NCI-H2196 (cell line): ENCODE measurements around the gene PROS1.

Experiments
- DNase-seq: peaks from one replicate; lab custom pipeline; 2025; ENCODE audit not compliant: unreplicated experiment; lab: John Stamatoyannopoulos, UW

PROS1 gene

DNA sequence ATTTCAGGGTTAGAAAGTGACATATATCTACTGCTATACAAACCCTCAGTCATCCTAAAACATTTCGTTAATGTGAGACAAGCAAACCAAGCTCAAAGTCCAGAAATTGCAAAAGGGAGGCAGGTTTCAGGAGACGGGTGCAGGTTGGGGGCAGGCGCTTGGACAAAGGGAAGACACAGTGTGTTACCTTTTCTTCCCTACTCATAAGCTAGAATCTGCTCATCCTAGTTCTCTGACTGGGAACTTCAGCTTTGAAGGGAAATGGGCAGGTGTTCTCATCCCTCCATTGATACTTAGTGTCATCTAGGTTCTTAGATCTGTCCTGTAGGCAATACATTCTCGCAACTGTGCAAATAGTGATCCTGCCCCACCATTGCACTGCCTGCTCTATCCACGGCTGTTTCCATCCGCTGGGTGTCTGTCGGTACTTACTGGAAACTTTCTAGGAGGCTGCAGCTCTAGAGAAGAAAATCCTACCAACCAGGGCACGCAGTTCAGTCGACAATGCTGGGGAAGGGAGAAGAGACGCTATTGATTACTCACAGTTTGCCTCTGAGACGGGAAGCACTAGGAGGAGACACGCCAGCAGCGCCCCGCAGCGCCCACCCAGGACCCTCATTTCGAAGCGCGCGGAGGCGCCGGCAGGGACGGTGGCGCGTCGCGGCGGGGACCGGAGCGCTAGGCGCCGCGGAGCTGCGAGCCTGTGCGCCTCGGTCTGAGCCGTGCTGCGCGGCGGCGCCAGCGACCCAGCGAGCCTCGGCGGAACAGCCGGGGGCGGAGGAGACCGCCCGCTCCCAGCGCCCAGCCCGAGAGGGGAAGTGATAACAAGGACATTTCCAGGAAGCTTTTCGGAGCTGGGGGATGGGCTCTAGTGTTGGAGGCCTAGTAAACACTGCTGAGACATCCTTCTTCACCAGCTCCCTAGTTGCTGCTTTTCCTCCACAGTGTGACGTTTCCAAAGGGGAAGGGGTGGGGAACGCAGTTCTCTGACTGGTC, at the start of gene PROS1:
TSS of gene PROS1 (minus strand) at position 766 of the 996 bp plus-strand sequence. CDS start at position 619, 147 bp downstream.
- peak; percentile 61 for DNase-seq

DNA sequence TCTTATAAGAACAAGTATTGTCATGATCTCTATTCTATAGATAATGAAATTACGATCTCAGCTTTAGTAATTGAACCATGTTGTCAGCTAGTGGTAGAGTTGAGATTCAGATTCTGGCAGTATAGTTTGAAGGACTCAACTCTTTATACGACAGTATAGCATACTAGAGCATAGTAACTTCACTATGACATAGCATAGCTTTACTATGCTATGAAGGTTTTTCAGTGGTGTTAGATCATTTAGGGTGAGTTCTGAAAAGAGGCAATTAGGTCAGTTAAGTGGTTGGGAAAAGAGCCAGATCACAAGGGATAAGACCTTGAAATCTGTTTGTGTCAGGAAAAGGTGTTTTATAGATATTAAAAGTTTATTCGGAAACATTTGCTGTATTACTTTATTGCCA, 46.6 kb upstream of the PROS1 start:
- DNase-seq: no peak

DNA sequence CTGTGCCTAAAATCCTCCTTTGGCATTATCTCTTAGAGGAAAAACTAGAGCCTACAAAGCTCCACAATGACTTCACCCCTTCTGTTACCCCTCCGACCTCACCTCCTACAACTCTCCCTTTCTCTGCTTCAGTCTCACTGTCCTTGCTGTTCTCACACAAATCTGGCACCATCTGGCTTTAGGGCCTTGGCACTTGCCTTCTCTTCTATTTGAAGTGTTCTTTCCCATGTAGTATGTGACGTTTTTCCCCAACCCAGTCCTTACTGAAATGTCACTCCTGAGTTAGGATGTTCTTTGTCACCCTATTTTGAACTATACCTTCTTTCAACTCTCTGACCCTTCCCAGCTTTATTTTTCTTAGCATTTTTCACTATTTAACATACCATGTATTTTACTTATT, 46.0 kb upstream of the PROS1 start:
- DNase-seq: no peak

DNA sequence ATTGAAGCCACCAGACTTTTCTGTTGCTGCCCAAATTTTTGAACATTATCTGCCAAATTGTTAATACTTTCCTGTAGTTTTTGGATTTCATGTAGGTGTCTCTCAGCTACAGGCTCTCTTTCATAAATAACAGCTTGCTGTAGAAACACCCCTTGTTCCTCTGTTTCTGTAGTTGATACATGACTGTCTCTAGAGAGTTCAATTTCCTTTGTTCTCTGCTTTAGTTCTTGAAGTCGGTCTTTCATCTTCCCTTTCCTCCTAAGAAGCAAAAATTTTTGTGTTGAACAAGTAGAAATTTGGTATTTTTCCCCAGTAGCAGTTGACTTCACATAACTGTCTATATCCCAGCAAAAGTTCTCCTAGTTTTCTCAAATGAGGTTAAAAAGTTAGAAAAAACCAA, 41.3 kb upstream of the PROS1 start:
- DNase-seq: no peak

DNA sequence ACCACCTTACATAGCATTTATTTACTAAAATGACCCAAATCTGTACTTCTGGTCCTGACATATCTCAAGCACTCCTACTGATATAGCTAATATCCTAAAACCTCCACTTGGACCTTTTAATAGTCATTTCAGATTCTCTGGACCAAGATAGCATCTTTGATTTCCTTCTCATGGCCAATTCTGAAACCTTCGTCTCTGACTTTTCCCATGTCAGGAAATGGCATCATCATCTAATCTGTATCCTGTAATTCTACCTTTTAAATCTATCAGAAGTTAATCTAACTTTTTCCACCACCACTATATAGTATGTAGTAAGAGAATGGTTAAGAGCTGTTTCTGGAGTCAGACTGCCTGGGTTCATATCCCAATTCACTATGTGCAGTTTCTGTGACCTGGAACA, 38.5 kb upstream of the PROS1 start:
- DNase-seq: no peak

DNA sequence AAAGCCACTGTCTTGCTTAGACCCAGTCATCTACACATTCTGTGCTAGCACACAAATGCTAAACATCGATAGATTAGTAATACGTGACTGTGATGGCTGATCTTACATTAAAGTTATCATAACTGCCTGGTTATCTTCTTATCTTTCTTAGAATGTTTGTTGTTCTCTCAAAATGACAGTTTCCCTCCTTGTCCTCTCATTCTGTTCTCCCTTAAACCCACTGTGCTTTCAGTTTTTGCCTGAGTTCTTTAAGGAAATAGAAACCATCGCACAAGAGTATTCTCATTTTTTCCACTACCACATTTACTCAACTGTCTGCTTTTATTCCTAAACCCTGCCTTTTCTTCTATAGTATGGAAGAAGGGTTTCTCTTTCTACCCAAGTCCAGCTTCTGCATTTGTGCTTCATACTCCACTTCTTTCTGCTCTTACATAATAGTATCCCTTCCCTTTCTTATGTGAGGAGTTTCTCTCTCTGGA, 37.6 kb upstream of the PROS1 start:
- no peak for DNase-seq

DNA sequence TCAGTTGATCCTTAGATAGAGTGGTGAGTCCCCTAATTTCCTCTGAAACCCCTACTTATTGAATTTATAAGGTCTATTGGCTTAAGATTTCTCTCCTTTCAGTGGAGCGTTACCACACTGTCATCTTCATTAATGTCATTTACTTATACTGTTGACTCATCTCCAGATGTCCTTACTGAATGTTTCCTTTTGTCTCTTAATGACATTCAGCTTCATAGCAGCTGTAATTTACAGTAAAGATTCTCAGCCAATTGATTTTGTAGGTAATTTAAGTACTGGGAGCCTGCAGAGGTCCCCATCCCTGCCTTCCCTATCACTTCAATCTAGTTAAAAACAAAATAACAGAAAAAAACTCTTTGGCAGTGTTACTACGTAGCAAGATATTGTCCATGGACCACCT, 35.9 kb upstream of the PROS1 start:
- no peak for DNase-seq

DNA sequence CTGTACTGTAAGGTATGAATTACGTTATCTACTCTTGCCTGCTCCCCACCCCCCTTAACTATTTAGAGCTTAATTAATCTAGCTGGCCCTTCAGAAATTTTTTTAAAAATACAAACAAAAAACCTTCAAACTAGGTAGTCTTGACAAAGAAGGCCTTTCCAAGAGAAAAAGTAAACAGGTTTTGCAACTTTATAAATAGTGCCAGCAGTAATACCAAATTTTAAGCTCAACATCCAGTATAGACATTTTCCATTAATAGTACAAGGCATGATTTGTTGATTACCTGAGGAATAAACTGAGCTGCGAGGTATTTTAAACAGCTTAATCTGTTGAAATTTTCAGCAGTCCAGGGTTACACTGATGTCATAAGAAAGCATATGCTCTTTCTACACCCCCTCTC, 34.6 kb upstream of the PROS1 start:
- DNase-seq: no peak

DNA sequence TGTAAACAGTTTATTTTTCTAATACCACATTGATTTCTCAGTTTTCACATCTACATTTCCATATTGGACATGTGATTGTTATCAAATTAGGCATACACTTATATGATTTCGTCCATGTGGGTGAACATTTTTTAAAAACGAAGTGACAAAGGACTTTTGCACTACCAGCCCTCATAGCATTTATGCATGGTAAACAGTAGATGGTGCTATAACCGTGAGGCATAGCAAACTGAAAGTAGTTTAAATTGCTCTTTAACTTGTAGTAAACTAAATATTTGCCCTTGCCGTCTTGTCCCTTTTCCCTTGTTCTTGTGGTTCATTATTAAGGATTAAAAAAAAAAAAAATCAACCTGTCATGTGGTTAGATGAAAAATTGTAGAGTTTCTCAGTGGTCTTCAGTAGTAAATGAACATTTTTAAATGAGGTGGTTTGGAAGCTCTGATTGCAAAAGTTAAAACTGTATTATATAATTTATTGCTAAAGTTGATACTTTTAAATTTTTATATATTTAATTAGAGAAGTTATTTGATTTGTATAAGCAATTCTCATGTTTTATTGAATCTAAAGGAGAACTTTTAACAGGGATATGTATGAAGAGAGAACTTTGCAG, 30.7 kb upstream of the PROS1 start:
- DNase-seq: peak; percentile 71

DNA sequence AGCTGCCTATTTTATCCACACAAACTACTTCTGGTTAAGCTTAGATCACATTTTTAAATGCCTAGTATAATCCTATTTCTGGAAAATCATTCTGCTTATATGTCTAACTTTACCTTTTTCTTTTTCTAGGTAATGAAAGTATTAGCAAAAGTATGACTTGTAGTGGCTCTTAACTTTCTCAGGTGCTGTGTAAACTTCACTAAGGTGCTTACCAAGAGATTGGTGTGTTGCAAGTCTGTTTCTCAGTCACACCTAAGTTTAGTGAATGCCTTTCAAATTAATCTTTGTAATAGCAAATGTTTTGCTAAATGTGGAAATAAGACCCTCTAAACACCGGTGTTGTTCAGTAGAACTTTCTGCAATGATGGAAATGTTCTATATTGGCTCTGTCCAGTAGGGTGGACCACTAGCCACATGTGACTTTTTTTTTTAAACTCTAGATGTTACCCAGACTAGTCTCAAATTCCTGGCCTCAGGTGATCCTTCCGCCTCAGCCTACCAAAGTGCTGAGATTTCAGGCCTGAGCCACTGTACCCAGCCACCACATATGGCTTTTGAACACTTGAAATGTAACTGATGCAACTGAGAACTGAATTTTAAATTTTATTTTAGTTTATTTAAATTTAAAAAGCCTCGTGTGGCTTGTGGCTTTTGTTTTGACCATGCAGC, 28.3 kb upstream of the PROS1 start:
- no peak for DNase-seq

DNA sequence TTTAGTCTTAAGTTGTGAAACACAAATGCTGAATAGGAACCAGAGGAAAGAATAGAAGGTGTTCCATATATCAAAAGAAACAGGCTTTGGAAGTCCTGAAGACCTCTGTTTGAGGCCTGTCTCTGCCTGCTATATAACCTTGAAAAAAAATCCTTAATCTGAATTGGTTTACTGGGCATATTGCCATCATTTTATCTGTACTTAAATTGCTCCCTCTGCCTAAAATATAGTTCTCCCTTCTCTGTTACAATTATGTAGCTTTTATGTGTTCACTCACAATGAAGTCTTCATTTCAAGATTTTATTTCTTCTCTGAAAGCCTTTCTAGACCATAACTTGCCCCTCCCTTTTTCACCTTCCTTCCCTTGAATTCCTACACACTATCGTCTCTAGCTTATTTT, 27.5 kb upstream of the PROS1 start:
- no peak for DNase-seq

DNA sequence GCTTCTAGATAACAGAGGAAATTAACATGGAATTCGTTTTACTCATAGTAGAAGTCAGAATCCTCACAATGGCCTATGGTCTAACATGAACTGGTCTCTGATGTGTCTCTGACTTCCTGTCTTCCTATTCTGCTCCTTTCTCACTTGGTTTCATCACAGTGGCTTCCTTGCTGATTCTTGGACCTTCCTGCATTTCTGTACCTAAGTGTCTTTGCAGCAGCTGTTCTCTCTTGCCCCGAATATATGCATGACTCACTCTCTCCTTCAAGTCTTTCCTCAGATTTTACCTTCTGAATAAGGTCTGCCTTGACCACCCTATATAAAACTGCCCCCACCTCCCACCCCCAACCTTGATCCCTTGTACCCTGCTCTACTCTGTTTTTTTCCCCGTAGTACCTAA, 20.4 kb upstream of the PROS1 start:
- DNase-seq: no peak

DNA sequence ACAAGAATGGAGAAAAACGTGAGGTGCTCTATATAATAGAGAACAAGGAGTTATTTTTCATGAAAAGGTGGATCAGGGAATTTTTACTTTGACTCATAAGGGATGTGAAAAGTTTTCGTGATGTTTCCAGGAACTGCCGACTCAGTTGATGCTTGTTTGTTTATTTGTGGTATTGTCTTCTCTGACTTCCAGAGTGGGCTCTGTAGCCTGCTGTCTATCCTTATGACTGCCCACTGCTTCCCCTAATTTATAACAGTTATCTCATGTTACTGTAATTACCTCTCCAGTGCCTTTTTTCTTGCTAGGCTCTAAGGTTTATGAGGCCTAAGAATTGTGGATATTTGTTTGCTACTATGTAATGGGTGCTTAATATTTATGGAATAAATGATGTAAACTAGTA, 18.5 kb upstream of the PROS1 start:
- DNase-seq: no peak

DNA sequence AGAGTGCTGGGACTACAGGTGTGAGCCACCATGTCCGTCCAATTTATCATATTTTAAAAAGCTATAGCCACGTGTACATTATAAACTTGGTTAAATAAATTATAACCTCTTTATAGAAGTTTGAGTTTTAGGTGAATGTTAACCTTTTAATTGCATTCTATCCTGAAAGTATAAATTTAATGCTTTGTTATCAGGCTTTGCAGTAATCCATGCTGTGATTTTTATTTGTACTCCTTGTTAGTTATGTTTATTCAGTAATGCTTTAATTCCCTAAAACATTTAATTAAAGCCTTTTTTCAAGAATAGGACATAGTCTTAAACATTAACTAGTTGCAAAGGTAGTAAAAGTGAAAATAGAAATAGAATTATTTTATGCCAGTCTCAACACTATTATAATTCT, 17.9 kb upstream of the PROS1 start:
- DNase-seq: no peak

DNA sequence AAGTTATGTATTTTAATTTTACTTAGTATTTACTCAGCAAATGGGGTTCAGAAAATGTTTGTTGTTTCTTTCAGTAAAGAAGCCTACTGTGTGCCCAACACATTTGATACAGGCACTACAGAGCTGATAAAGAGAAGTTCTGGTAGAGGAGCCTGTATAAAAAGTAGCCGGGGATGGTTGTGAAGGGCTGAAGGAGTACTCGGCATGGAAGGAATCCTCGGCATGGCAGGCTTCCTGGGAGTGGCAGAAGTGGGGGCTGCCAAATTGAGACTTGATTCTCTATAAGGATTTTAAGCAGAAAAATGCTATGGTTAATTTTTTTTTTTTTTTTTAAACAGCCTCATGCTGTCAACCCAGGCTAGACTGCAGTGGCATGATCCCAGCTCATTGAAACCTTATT, 15.5 kb upstream of the PROS1 start:
- DNase-seq: no peak

DNA sequence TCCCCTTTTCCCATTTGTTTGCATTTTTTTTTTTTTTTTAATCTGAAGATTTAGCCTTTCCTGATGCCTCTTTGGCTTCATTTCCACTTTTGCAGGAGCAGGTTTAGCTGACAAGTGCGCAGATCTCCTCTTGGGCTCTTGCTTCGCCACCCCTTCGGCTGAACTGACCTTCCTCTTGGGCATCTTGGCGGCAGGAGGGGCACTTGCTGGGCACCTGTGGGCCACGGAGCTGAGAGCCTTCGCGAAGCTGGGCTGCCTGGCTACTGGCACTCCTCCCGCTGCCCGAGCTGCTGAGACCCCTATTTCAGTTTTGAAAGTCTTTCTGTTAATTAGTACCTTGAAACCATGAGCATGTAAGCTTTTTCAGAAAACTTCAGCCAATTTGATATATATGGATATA, 15.1 kb upstream of the PROS1 start:
- DNase-seq: no peak

DNA sequence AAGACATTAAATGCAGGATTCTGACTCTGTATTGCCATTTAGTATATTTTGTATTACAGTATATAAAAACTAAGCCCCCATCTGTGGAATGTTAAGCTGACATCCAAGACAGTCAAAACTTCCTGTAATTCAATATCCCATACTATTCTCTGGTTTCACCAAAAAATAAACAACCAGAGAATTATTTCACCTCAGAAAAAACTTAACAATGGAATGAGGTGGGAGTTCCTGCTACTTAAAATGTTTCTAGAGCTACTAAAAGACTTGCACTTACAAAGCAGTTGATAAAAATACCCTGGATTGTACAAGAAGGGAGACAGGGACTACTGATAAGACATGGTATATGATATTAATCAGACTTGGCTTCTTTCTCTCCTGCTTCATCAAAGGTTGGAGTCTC, 14.6 kb upstream of the PROS1 start:
- DNase-seq: no peak

DNA sequence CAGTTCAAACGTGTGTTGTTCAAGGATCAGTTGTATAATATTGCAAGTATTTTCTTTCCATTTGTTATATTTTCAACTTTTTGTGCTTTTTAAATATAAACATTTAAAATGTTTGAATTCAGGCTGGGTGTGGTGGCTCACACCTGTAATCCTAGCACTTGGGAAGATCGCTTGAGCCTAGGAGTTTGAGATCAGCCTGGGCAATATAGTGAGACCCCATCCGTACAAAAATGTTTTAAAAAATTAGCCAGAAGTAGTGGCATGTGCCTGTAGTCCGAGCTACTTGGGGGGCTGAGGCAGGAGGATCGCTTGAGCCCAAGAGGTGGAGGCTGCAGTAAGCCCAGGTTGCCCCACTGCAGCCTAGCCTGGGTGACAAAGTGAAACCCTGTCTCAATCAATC, 10.9 kb upstream of the PROS1 start:
- no peak for DNase-seq

DNA sequence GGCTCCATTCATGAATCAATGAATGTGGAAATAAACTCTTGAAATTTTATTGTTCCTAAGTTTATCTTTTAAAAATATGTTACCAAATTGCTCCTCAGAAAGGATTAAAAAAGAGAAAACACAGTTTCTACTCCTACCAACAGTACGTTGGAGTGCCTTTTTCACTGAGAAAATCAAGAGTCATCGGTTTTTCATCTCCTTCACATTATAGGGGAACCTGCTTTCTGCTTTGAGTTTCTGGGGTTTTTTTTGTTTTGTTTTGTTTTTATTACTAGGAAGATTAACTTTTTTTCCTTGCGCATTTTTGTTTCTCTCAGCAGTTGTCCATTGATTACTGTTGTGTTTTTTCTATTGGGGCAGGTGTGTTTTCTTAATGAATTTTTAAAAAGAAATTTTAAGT, 9.7 kb upstream of the PROS1 start:
- no peak for DNase-seq

DNA sequence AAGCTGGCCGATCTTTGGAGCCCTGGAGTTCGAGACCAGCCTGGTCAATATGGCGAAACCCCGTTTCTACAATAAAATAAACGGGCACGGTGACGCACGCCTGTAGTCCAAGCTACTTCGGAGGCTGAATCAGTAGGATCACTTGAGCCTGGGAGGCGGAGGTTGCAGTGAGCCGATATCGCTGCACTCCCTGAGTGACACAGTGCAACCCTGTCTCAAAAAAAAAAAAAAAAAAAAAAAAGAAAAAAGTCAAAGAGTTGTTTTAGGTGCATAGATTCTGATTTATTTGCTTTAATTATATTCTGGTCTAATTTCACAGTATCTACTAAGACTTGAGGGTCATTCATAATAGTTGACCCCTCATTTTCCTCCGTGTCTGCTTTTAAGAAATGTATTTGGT, 8.0 kb upstream of the PROS1 start:
- no peak for DNase-seq

DNA sequence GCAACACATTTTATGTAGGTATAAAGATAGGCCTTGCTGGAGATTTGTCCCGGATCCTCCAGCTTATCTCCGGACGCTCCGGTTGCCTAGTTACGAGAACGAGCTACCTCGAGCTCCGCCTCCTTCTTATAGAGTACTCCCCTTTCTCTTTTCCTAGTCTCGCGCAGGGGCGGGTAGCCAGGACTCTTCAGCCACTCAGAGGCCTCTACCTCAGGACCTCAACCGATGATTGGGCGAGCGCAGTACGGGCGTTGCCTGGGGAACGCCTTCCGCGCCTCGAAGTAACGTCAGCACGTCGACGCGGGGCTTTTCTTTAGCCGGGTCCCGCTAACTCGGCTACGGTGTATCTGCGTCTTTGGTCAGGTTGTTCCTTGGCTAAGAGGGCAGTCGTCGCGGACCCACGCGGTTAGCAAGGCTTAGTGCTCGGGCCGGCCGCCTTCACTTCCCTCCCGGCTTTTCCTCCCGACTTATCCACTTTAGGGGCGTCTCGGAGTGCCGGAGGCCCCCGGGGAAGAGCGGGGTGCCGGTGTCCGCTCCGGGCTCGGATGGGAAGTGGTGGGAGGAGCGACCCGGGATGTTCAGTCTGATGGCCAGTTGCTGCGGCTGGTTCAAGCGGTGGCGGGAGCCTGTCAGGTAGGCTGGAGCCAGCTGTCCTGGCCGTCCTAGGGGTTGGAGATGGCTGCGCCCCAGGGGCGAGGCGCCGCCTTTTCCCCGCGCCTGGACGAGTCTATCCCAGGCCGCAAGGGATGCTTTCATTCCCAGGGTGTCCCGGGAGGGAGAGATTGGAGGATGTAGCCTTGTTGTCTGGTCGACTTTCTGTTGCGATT, 6.4 kb upstream of the PROS1 start, which contains the start of gene ARL13B:
TSS of gene ARL13B (plus strand) at position 306 of the 827 bp plus-strand sequence. CDS start at position 575, 269 bp downstream.
- DNase-seq: peak; percentile 100
